ENCODE measurements around the gene SERPIND1.

DNA sequence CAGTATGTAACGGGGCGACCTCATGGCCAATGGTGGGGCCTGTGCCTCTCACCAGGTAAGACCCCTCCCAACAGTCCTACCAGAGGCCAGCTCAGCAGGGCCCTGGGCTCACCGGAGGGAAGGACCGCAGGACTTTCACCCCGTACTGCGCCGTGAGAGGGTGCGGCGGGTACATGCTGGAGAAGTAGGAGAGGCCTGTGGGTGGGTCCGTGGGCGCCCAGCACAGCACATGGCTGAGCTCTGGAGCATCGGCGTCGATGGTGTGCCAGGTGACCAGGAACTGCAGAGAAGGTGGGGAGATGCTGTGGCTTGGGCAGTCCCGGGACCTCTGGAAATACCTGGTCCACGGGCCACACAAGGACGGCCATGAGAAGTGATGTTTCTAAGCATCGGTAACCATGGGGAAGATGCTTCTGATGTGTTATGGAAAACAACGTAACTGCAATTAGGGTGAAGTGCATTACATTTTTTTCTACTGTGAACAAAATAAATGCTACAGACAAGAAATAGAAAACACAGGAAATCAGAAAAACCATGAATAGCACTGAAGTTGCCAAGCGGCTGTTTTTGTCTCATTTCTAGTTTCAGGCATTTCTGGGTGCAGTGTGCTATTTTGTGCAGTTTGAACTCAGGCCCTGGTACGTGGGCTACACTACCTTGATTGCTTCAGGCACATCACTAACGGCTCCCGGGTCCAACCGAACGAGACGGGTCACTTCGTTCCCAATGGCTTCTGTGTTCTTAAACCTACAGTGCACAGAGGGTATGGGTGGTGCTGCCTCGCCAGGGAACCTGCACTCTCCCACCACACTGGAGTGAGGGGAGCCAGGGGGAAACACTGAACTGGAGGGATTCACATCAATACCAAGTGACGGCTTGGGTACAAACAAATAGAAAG, 46.5 kb upstream of the SERPIND1 start:
- TF ChIP-seq EZH2 (IDR thresholded peaks at IDR 0.05; ENCODE audit: borderline replicate concordance, low read depth, low read length, poor library complexity, severe bottlenecking) = no peak
- no peak for TF ChIP-seq CTCF (conservative IDR thresholded peaks at IDR 0.05; ENCODE audit: low read depth, low read length)
